ENCODE data around the gene SLIT1.

DNA sequence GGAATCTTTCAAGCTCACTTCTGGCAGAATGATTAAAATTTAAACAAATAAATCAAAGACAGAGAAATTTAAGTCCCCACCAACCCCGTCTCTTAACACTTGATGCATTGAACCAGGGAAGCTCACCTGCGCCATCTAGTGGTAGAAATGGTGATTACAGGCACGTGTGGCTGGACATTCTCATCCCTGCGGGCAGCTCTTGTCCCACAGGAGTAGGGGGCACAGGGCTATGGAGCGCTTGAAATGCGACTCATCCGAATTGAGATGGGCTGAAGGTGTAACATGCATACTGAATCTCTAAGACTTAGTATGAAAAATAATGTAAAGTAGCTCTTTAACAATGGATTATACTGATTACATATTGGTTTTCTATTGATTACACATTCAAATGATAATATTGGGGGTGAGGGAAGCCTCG is 24.8 kb upstream of the SLIT1 start:
- TF ChIP-seq REST (IDR thresholded peaks at IDR 0.05; ENCODE audit: insufficient read depth in 1 of 2, low read depth in 2 of 2, low read length in 2 of 2) (peak; percentile 33 to 49; a peak in 1 of 4 replicates), TAF1 (IDR thresholded peaks at IDR 0.05; ENCODE audit: borderline replicate concordance, insufficient read depth, low read length) (no peak), POLR2AphosphoS5 (IDR thresholded peaks at IDR 0.05; ENCODE audit: low read depth, low read length) (no peak)
